ENCODE data around the gene CASK. TPM values are rescaled to one million over a fixed set of nuclear protein-coding genes. Genes with fewer than 3 reads are reported as not detected.

The CASK gene
- total and polyA plus RNA-seq, 2 of the 13 experiments (the other 11 are each of a cell fraction or from before 2014, with no cell fraction given) = 14.5 to 16.0 TPM

DNA sequence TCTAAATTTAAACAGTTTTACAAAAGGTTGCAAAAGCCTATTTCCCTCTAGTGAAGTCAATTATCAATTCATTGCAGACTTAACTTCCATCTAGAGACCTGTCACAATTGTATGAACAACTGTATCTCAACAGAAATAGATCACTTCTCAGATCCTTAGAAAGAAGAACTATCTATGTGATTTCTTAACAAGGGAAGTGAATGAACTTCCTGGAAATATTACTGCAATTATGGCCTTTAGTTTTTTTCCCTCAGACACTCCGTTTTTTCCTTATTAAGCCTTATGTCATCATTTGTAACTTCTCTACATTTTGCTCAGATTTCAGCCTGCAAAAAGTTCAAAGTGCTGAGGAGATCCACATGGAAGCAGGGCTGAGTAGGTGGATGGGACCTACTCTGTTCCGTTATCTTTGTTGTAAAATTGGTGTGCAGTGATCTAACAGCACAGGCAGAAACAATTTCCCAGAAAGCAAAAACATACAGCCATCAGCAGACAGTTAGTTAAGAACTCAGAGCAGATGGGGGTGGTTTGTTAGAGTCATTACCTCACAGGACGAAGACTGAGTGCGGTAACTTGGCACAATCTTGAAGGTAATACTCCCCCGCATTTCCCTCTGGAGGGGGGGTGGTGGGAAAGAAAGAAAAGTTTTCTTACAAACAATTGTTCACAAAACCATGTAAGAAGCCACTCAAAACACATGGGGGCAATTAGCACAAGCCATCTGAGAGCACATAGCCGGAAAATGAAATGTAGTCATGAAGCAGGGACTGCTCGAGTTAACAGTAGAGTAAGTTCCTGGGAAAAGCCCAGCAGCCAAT is 363.9 kb downstream of the CASK start (continued):
- TF ChIP-seq ZKSCAN8 (CRISPR knock-in tag; IDR thresholded peaks at IDR 0.05; ENCODE audit: borderline replicate concordance) = no peak
- no peak for TF ChIP-seq JUND (CRISPR knock-in tag; IDR thresholded peaks at IDR 0.05)
- TF ChIP-seq, protein P1, sequence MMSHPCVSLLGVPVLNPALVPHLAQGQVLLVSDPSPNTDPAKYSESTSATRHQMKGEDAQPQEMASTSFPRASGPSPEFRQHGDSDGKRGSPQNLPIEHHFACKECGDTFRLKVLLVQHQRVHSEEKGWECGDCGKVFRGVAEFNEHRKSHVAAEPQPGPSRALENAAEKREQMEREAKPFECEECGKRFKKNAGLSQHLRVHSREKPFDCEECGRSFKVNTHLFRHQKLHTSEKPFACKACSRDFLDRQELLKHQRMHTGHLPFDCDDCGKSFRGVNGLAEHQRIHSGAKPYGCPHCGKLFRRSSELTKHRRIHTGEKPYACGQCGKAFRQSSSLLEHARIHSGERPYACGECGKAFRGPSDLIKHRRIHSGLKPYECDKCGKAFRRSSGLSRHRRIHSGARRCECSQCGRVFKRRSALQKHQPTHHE (CRISPR knock-in tag; IDR thresholded peaks at IDR 0.05; ENCODE audit: borderline replicate concordance) = no peak
- no peak for TF ChIP-seq ONECUT2 (CRISPR knock-in tag; IDR thresholded peaks at IDR 0.05)
- no peak for TF ChIP-seq ZNF256 (CRISPR knock-in tag; conservative IDR thresholded peaks at IDR 0.05)
- no peak for TF ChIP-seq ZNF44 (CRISPR knock-in tag; IDR thresholded peaks at IDR 0.05)

DNA sequence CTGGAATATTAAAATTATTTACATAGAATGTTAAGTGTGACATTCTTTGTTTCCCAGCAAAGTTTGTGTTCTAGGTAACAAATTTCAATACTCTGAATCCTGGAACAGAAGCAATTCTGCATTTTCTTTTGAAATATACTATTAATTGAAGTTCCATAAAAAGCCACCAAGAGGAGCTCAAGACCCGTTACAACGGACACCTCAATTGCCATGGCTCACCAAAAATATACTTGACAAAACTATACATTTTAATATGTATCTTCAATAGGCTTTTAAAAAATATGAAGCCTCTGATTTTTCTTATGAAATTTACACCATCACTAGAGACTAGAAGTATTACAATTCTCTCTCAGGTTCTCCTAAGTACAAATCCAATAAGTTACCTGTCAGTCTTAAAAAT is 364.8 kb downstream of the CASK start:
- POLR2A ChIA-PET = no interaction called here
- Histone ChIP-seq H3K79me2 (ENCODE audit: insufficient read depth, low read length) (no peaks in the 10 kb centered on the region), H2AFZ (ENCODE audit: low read length) (no peak overlapping the region), H3K27ac (ENCODE audit: extremely low read length, insufficient read depth, low read length) (no peak overlapping the region), H3K9me3 (ENCODE audit: low read length) (no peaks in the 10 kb centered on the region), H3K4me2 (ENCODE audit: low read depth, low read length) (no peak overlapping the region), H3K4me1 (ENCODE audit: insufficient read depth, low read length) (no peaks in the 10 kb centered on the region), H3K4me3 (replicated peaks in 1 of 3; ENCODE audit: insufficient read depth in 1 of 3, low read depth in 2 of 3, low read length in 3 of 3) (no peak overlapping the region), H3K9ac (ENCODE audit: insufficient read depth, low read depth, low read length) (no peak overlapping the region), H4K20me1 (ENCODE audit: insufficient read depth, low read length) (no peaks in the 10 kb centered on the region), H3K27me3 (ENCODE audit: control insufficient read depth in 1 of 2, insufficient read depth in 2 of 2, low read length in 2 of 2) (no peaks in the 10 kb centered on the region), H3K36me3 (replicated peaks in 1 of 2; ENCODE audit: control insufficient read depth in 1 of 2, insufficient read depth in 2 of 2, low read length in 2 of 2) (peaks cover 0 to 4% of the 10 kb centered on the region in 2 experiments; a peak in 1 of 5 replicates)
- ATAC-seq (no peak), FAIRE-seq (no peak), DNase-seq (ENCODE audit: low spot score) (no peak)
- 86% methylated on average over 2 of the region's 2 CpGs for WGBS (ENCODE audit: low lambda C conversion rate)
- peak; percentile 23; the same call in 1 of the 2 replicates for TF ChIP-seq STAG1 (CRISPR knock-in tag; IDR thresholded peaks at IDR 0.05)
- no peak for TF ChIP-seq CCAR2 (optimal IDR thresholded peaks at IDR 0.05; ENCODE audit: low read depth, low read length)
- in situ Hi-C loops (cut with HindIII; ENCODE audit: extremely low pct_ligation_motif_present, low pct_unique_long_range_greater_than_20kb) = no loop called here
- BruUV-seq (replicated peaks) = no TSS peak
- intact Hi-C loops (cut with micrococcal nuclease; ENCODE audit: unreplicated experiment) = no loop called here
- CTCF ChIA-PET (ENCODE audit: low intra/inter-chr PET ratio, low total read pairs) = no interaction called here

All from HepG2 (cell line).